HG03378 (cell line): ENCODE data around the gene SNAPC1.

ENCODE experiments used
- ATAC-seq: cut with Tn5 transposase; IDR thresholded peaks from one replicate; pipeline ENCODE4 v1.9.1; 2021; ENCODE audit warnings: mild to moderate bottlenecking, moderate library complexity; ENCODE audit not compliant: unreplicated experiment

SNAPC1 gene

GRCh38 chr14:61803755-61804154, 41.5 kb downstream of the SNAPC1 start:
- ATAC-seq = peak; percentile 81

- no peak for ATAC-seq
Observed at GRCh38 chr14:61805451-61805850, 43.2 kb downstream of the SNAPC1 start.

- ATAC-seq = no peak
Observed at GRCh38 chr14:61811882-61812346, 49.7 kb downstream of the SNAPC1 start.

- no peak for ATAC-seq
Observed at GRCh38 chr14:61812347-61813095, 50.3 kb downstream of the SNAPC1 start, which contains the start of gene SYT16. Gene SYT16 (plus strand): TSS chr14:61812703.

- ATAC-seq = no peak
Observed at GRCh38 chr14:61813096-61813606, 50.9 kb downstream of the SNAPC1 start.

- ATAC-seq = no peak
Observed at GRCh38 chr14:61822458-61822857, 60.2 kb downstream of the SNAPC1 start.

GRCh38 chr14:61832783-61833182, 70.6 kb downstream of the SNAPC1 start:
- no peak for ATAC-seq

GRCh38 chr14:61836184-61836583, 74.0 kb downstream of the SNAPC1 start:
- ATAC-seq = no peak

GRCh38 chr14:61836807-61837206, 74.6 kb downstream of the SNAPC1 start:
- ATAC-seq = no peak

GRCh38 chr14:61837336-61838229, 75.4 kb downstream of the SNAPC1 start:
- ATAC-seq = peak; percentile 90

GRCh38 chr14:61838661-61839245, 76.5 kb downstream of the SNAPC1 start:
- no peak for ATAC-seq

- ATAC-seq = no peak
Observed at GRCh38 chr14:61839507-61839906, 77.3 kb downstream of the SNAPC1 start.

GRCh38 chr14:61841145-61841544, 78.9 kb downstream of the SNAPC1 start:
- ATAC-seq = no peak
